ENCODE measurements around the gene TMEM175.
"Not testable (repeated sequence)": the region's sequence is repeated elsewhere in the genome, so short reads cannot be mapped to it uniquely, and the experiment has no call there.

TMEM175 gene

GRCh38 chr4:929096-929765 lies 3.0 kb upstream of the TMEM175 start:
- DNase-seq (ENCODE audit: extremely low read depth, insufficient read length), result no peak
- peaks cover 4% of the 10 kb centered on the region; the same call in 1 of the 2 replicates for H3K36me3 ChIP-seq (ENCODE audit: control insufficient read depth, insufficient read depth, low read length)
- no peaks in the 10 kb centered on the region for H3K27me3 ChIP-seq (replicated peaks; ENCODE audit: control insufficient read depth, insufficient read depth, low read length)
- no peak overlapping the region for H3K4me3 ChIP-seq (replicated peaks; ENCODE audit: low read depth, low read length)
- no peak for TF ChIP-seq CTCF (IDR thresholded peaks at IDR 0.05; ENCODE audit: insufficient read depth, low read length, poor library complexity, severe bottlenecking)

GRCh38 chr4:930028-930551 lies 2.2 kb upstream of the TMEM175 start:
- no peak for TF ChIP-seq CTCF (IDR thresholded peaks at IDR 0.05; ENCODE audit: insufficient read depth, low read length, poor library complexity, severe bottlenecking)
- H3K27me3 ChIP-seq (replicated peaks; ENCODE audit: control insufficient read depth, insufficient read depth, low read length), result no peaks in the 10 kb centered on the region
- no peak for DNase-seq (ENCODE audit: extremely low read depth, insufficient read length)
- H3K36me3 ChIP-seq (ENCODE audit: control insufficient read depth, insufficient read depth, low read length), result peaks cover 4% of the 10 kb centered on the region; the same call in 1 of the 2 replicates
- peak overlapping the region; percentile 100 for H3K4me3 ChIP-seq (replicated peaks; ENCODE audit: low read depth, low read length)

- no peak for TF ChIP-seq CTCF (IDR thresholded peaks at IDR 0.05; ENCODE audit: insufficient read depth, low read length, poor library complexity, severe bottlenecking)
- Histone ChIP-seq H3K4me3 (replicated peaks; ENCODE audit: low read depth, low read length) (peak overlapping the region; percentile 100), H3K27me3 (replicated peaks; ENCODE audit: control insufficient read depth, insufficient read depth, low read length) (no peaks in the 10 kb centered on the region), H3K36me3 (ENCODE audit: control insufficient read depth, insufficient read depth, low read length) (peaks cover 4% of the 10 kb centered on the region; the same call in 1 of the 2 replicates)
- DNase-seq (ENCODE audit: extremely low read depth, insufficient read length), result no peak
These were observed 1.4 kb upstream of the TMEM175 start for GRCh38 chr4:930827-931193.

GRCh38 chr4:931194-931959 lies 883 bp upstream of the TMEM175 start:
- no peak for TF ChIP-seq CTCF (IDR thresholded peaks at IDR 0.05; ENCODE audit: insufficient read depth, low read length, poor library complexity, severe bottlenecking)
- DNase-seq (ENCODE audit: extremely low read depth, insufficient read length), result no peak
- Histone ChIP-seq H3K27me3 (replicated peaks; ENCODE audit: control insufficient read depth, insufficient read depth, low read length) (no peaks in the 10 kb centered on the region), H3K36me3 (ENCODE audit: control insufficient read depth, insufficient read depth, low read length) (peaks cover 3% of the 10 kb centered on the region; the same call in 1 of the 2 replicates), H3K4me3 (replicated peaks; ENCODE audit: low read depth, low read length) (peak overlapping the region; percentile 100)

- Histone ChIP-seq H3K4me3 (replicated peaks; ENCODE audit: low read depth, low read length) (peak overlapping the region; percentile 100), H3K36me3 (ENCODE audit: control insufficient read depth, insufficient read depth, low read length) (peaks cover 2% of the 10 kb centered on the region; the same call in 1 of the 2 replicates), H3K27me3 (replicated peaks; ENCODE audit: control insufficient read depth, insufficient read depth, low read length) (no peaks in the 10 kb centered on the region)
- no peak for TF ChIP-seq CTCF (IDR thresholded peaks at IDR 0.05; ENCODE audit: insufficient read depth, low read length, poor library complexity, severe bottlenecking)
- no peak for DNase-seq (ENCODE audit: extremely low read depth, insufficient read length)
These were observed 432 bp downstream of the TMEM175 start for GRCh38 chr4:932713-933070.

GRCh38 chr4:939508-939907 lies 7.2 kb downstream of the TMEM175 start:
- DNase-seq (ENCODE audit: extremely low read depth, insufficient read length); H3K27me3 ChIP-seq (replicated peaks; ENCODE audit: control insufficient read depth, insufficient read depth, low read length); H3K4me3 ChIP-seq (replicated peaks; ENCODE audit: low read depth, low read length); H3K36me3 ChIP-seq (ENCODE audit: control insufficient read depth, insufficient read depth, low read length): not testable (repeated sequence)

All from GM06990 (cell line).